HG03139 (cell line): ENCODE results near the gene ADAM10.

Experiments
- ATAC-seq: cut with Tn5 transposase; IDR thresholded peaks from one replicate; pipeline ENCODE4 v1.9.1; 2021; ENCODE audit not compliant: unreplicated experiment

Gene ADAM10

DNA sequence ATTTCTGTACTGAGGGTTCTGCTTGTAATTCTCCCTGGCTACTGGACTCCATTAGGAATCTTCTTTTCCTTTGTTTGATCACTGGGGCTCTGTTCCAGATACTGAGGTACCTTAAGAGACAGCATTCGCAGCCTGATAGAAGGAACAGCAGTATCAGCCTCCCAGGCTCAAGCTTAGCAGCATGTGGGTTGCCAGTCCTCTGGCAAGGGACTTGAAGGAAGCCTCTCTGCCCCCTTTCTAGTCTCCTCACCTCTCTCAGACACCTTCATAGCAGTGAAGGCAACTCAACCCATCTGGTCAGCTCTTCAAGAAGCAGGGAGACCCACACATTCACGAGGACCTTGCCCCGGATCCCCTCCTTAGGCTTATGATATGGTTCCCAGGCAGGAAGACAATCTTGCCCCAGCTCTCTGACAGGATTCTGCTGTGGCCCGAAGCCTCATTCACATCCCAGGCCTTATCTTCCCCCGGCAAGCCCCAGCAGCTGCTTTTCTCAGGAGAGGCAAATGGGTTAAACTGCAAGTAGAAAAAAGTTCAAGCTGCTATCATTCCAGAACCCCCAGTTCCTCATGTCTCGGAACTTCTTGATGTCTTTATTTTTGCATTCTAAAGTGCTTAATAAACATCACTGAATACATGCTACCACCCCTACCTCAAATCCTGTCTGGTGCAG lies 164.6 kb downstream of the ADAM10 start:
- ATAC-seq: no peak

DNA sequence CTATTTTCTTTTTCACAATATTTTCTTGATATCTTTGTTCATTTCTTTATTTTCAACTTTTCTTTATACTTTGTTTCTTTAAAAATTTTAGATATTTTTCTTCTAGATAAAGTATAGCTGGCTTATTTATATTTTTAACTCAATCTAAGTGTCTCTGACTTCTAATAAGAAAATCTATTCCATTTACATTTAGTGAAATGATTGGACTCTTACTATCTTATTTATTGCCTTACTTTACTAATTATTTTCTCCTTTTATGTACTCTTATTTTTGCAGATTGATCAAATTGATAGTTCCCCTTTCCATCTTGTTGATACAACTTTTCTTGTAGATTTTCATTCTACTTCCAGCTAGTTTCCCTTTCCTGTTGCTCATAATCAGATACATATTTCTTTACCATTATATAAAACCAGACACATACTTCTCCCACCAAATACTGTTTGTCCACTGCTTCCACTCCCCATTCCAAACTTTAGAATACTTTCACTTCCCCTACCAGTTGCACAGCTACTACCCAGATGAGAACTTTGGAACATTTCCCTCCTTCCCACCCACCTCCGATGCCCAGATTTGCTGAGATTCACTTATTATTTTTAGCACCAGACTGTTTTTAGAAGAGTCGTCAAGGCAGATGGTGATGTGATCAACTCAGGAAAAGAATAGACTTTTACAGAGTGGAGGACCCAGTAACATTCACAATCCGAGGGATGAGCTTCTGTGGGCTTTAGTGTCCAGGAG lies 166.2 kb downstream of the ADAM10 start:
- ATAC-seq: no peak

- no peak for ATAC-seq
These were observed 167.3 kb downstream of the ADAM10 start for GRCh38 chr15:58582160-58582559.

DNA sequence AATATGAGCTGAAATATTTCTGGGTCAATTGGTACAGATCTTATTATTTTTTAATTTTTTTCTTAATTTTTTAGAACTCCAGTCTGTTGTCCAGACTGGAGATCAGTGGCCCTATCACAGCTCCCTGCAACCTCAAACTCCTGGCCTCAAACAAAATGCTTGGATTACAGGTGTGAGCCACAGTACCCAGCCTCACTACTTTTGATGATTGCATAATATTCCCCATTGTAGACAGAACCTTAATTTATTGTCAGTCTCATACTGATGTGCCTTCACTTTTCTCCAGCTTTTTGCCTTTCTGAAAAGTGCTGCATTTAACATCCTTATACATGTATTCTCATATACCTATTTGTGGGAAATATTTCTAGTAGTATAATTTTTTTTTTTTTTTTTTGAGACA lies 172.8 kb downstream of the ADAM10 start:
- ATAC-seq: no peak

DNA sequence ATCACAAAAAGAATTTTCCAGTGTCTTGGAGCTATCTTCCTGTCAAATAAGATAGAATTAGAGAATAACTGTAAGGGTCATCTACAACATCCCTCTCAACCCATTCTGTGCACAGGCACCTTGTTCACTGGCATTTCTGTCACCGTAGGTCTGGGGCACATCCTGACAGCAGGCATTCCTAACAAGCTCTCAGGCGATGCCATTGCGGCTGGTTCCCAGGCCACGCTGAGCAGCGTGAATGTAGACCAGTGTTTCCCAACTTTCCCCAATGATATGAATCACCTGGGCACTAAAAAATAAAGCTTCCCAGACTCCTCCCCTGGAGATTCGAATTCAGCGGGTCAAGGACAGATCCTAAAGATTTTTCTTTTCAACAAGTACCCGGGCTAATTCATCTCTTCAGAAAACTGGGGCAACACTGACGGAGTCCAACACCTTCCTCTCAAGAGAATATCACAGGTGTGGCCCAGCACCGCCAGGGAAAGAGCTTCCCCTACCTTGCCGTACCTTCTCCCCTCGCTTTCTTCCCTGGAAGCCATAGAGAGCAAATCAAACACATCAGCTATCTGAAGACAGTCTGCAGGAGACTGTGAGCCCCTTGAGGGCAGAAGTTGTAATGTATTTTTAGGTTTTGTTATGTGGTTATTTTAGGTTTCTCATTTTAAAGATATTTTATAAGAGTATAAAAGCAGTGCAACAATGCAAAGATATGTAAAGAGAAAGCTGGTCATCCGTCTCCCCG lies 174.3 kb downstream of the ADAM10 start:
- ATAC-seq: no peak

- ATAC-seq: no peak
These were observed 174.9 kb downstream of the ADAM10 start for GRCh38 chr15:58574631-58575030.

- ATAC-seq: no peak
These were observed 176.2 kb downstream of the ADAM10 start for GRCh38 chr15:58573270-58573669.

DNA sequence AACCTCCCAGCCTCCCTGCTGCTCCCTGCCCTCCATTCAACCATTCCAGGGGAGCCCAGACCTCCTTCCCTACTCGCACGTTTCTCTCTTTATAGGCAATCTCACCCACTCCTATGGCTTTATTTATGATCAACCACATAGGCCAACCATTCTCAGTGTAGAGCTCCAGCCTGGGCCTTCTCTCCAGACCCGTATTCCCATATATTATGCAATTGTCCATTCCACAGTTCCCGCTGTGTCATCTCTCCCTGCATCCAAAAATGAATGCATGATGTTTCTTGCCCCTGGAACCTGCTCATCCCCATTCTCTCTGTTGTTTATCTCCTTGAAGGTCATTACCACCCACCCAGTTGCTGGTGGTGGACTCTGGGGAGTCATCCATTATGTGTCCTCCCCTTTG lies 177.0 kb downstream of the ADAM10 start:
- no peak for ATAC-seq

GRCh38 chr15:58571491-58571890 lies 178.0 kb downstream of the ADAM10 start:
- ATAC-seq: no peak

DNA sequence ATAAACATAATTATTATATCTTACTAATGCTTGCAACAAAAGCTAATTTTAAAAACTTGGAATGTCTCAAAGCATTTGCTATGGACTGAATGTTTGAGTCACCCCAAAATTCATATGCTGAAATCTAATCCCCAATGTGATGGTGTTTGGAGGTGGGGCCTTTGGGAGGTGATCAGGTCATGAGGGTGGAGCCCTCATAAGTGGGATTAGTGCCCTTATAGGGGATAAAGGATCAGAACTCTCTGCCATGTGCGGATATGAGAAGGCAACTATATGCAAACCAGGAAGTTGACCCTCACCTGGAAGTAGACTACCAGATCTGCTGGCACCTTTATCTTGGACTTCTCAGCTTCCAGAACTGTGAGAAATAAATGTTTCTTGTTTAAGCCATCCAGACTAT lies 180.1 kb downstream of the ADAM10 start:
- no peak for ATAC-seq

DNA sequence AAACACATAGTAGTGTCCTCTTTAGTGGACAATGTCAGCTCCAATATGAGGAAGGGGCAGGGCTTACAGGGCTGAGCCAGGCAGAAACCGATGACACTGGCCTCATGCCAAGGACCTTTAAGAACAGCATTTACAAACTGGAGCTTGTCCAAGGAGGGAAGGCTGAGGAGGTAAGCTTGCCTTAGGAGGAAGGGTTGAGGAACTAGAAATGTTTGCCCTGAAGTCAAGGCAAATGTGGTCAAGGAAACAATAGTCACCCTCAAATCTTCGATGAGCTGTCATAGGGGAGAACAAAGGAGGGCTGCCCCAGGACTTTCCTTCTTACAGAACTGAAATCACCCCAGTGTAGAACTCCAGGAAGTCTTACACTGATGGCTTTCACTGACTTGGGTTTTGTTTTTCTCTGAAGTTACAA lies 181.3 kb downstream of the ADAM10 start:
- no peak for ATAC-seq

GRCh38 chr15:58566029-58566428 lies 183.5 kb downstream of the ADAM10 start:
- no peak for ATAC-seq

DNA sequence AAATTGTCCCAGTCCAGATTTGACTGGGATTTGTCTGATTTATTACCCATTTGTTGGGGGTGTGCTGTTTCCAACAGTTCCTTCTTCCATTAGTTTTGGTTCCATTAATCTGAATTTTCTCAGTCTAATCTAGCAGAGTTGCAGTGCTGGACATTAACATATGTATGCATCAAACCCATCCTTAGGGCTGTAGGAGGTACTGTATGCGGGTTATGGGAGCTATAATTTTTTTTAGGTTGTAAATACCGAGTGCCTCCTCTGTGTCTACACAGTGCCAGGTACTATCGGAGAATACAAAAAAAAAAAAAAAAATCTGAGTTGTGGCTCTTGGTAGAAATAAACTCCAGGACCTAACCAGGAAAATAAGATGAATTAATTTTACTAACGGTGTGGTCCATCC lies 183.9 kb downstream of the ADAM10 start:
- ATAC-seq: no peak

GRCh38 chr15:58564981-58565380 lies 184.5 kb downstream of the ADAM10 start:
- no peak for ATAC-seq

DNA sequence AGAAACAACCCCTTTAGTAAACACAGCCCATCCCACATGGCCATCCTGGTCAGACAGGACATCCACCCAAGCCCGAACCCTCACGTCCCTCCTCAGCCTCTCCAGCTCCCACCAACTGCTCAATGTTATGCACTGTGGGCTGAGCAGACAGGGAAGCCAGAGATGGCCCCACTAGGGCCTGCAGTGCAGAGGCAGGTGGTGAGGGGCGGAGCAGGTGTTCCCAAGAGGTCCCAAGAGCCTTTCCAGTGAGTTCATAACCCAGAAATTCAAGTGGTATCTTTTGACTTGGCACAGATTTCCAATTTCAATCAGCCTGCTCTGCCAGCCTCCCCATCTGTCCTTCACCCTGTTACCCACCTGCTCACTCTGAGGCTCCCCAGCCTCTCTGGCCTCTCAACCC lies 187.4 kb downstream of the ADAM10 start:
- no peak for ATAC-seq

GRCh38 chr15:58561321-58561720 lies 188.2 kb downstream of the ADAM10 start:
- no peak for ATAC-seq

- ATAC-seq: no peak
These were observed 189.5 kb downstream of the ADAM10 start for GRCh38 chr15:58559904-58560588.

- no peak for ATAC-seq
These were observed 190.7 kb downstream of the ADAM10 start for GRCh38 chr15:58558777-58559176.

GRCh38 chr15:58556541-58556940 lies 193.0 kb downstream of the ADAM10 start:
- ATAC-seq: no peak

DNA sequence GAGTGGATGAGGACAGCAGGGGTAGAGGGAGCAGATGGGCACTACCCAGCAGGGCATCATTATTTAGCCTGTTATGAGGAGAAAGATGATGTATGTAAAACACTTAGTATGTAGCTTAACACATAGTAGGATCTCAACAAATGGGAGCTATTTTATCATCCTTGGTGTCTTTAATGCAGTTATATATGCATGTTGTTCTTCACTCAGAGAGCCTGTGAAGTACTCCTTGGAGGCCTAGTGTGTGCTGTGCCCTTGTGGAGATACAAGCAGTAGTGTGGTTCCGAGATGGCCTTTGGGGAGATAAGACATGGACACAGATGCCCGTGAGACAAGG lies 193.5 kb downstream of the ADAM10 start:
- no peak for ATAC-seq

DNA sequence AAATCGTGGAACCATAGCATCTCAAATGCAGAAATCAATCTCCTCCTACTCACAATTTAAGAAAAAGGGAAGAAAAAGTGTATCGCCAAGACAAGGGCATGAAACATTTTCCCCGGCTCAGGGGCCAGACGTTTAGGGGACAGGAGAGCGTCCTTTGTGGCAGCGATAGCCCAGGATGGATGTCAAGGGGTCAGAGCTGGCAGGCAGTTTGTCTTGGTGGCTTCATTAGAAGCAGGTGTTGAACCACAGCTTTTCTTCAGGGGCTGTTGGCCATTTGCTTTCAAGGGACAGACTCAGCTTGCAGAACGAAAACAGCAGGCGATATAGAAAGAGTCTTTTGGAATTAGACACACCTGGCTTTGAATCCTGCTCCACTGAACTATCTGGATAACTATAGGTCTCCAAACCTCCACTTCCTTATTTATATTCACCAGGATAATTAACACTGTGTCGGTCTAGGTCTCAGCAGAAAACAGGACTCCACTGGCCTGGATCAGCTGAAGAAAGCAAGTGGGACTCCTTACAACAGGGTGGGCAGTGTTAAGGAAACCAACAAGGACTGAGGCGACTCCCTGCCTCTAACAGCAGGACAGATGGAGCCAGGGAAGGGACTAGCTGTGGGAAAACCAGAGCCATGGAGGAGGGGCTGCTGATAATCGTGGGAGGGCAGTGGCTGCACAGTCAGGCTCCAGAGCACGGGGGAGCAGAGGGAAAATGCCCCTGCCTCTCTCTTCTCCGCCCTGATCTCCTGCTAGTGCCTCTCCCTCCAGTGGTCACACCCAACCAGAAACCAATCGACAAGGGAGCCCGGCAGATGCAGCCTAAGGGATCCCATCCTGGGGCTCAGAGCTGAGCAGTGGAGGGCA lies 194.1 kb downstream of the ADAM10 start:
- no peak for ATAC-seq
